Sigmoid colon (tissue), 7 donors: Measurements from ENCODE around the gene ADARB1. TPM values are rescaled to one million over a fixed set of nuclear protein-coding genes. Genes with fewer than 3 reads are reported as not detected.
A peak's percentile ranks its signal among the peaks of the same experiment; 100 is the strongest.

Experiments
- DNase-seq: peaks from one replicate; pipeline ENCODE4 v3.0.0-alpha.2; 2019
- H3K27ac ChIP-seq, 4 donors: fragments of 200-600 bp; sonication (generic); one replicate each; pipeline ENCODE4 v1.5.1; 2016 to 2019; ENCODE audit warnings: mild to moderate bottlenecking in 1 of 4
- H3K27me3 ChIP-seq, 3 donors: fragments of 200-600 bp; sonication (generic); one replicate each; pipeline ENCODE4 v1.5.1; 2019; ENCODE audit warnings: mild to moderate bottlenecking in 1 of 3
- H3K36me3 ChIP-seq, 4 donors: fragments of 200-600 bp; sonication (generic); one replicate each; pipeline ENCODE4 v1.5.1; 2016 to 2019
- H3K4me1 ChIP-seq, 4 donors: fragments of 200-600 bp; sonication (generic); one replicate each; pipeline ENCODE4 v1.5.1; 2017 to 2019
- H3K4me3 ChIP-seq, 4 donors: fragments of 200-600 bp; sonication (generic); one replicate each; pipeline ENCODE4 v1.5.1; 2017 to 2019; ENCODE audit warnings: mild to moderate bottlenecking in 2 of 4, moderate library complexity in 1 of 4
- H3K9me3 ChIP-seq, 4 donors: fragments of 200-600 bp in 3 of 4; sonication (generic) in 3 of 4; one replicate each; pipeline versions ENCODE4 v1.5.1 to v1.6.1; 2013 to 2019
- EP300 ChIP-seq, 4 donors: sonication (generic); formaldehyde crosslinking; IDR thresholded peaks; one replicate each; pipeline ENCODE4 v1.6.1; 2017; ENCODE audit warnings: antibody characterized with exemption in 4 of 4
- POLR2A ChIP-seq, 2 donors: fragments of 450-650 bp; IDR thresholded peaks; one replicate each; pipeline ENCODE4 v1.6.1; 2016; ENCODE audit warnings: antibody characterized with exemption in 2 of 2, mild to moderate bottlenecking in 2 of 2, moderate library complexity in 2 of 2
- POLR2AphosphoS5 ChIP-seq, 4 donors: sonication (generic); formaldehyde crosslinking; IDR thresholded peaks; one replicate each; pipeline ENCODE4 v1.6.1; 2017; ENCODE audit warnings: antibody characterized with exemption in 4 of 4
- WGBS, 2 donors: extraction: QIAGEN DNeasy Blood & Tissue Kit; methylation state at CpG; one replicate each; pipeline ENCODE4 v1.1.7; 2013; 5-methylcytosine and 5-hydroxymethylcytosine counted together
- intact Hi-C: fragments of 100-400 bp; cut with DNase I; formaldehyde crosslinking; loops from one replicate; pipeline ENCODE4 v1.15.1; 2023
- polyA plus RNA-seq, 3 donors: library from polyadenylated mRNA; stranded (reverse); fragments of 200-250 nt; gene quantifications; one replicate each; pipeline ENCODE4 v1.2.3, GENCODE V29; 2013
- total RNA-seq, 4 donors: library from RNA; depleted of rRNA; stranded (reverse); fragments of >200 nt; gene quantifications; one replicate each; pipeline ENCODE4 v1.1.0, GENCODE V29; 2016
- TF ChIP-seq, protein P1 (sequence below), 4 experiments: fragments of 450-650 bp in 3 of 4; fragments of 200-600 bp in 1 of 4; IDR thresholded peaks; one replicate each; pipeline ENCODE4 v1.5.1; 2016 to 2019; ENCODE audit warnings: antibody characterized with exemption in 4 of 4, mild to moderate bottlenecking in 3 of 4, moderate library complexity in 2 of 4
- donor health status: healthy with polysubstance abuse.
- donor health status: Bipolar disorder and iron deficiency.
- donor health status: healthy.

The ADARB1 gene
- total and polyA plus RNA-seq, 7 donors: 0.92 to 102 (median 41.3) TPM

DNA sequence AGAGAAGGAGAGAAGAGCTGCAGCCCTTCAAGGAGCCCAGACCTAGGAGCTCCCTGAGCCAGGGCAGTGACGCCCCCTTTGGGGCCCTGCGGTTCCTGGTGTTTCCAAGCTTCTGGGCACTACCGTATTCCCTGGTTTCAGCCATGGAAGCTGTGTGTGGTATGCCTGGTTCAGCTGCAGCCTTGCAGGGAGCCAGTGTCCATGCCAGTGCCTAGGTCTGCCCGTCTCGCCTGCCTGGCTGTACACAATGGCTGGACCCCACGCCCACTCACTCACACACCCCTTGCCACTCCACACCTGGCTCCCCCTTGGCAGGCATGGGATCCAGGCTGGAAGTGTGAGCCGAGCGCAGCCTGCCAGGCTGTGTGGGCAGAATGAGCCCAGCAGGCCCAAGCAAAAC lies 87.7 kb downstream of the ADARB1 start:
- H3K9me3 ChIP-seq: no peaks in the 10 kb centered on the region
- H3K27me3 ChIP-seq: no peaks in the 10 kb centered on the region
- TF ChIP-seq POLR2A (IDR thresholded peaks at IDR 0.05) (no peak), POLR2AphosphoS5 (IDR thresholded peaks at IDR 0.05) (no peak), EP300 (IDR thresholded peaks at IDR 0.05) (no peak)
- TF ChIP-seq, protein P1, sequence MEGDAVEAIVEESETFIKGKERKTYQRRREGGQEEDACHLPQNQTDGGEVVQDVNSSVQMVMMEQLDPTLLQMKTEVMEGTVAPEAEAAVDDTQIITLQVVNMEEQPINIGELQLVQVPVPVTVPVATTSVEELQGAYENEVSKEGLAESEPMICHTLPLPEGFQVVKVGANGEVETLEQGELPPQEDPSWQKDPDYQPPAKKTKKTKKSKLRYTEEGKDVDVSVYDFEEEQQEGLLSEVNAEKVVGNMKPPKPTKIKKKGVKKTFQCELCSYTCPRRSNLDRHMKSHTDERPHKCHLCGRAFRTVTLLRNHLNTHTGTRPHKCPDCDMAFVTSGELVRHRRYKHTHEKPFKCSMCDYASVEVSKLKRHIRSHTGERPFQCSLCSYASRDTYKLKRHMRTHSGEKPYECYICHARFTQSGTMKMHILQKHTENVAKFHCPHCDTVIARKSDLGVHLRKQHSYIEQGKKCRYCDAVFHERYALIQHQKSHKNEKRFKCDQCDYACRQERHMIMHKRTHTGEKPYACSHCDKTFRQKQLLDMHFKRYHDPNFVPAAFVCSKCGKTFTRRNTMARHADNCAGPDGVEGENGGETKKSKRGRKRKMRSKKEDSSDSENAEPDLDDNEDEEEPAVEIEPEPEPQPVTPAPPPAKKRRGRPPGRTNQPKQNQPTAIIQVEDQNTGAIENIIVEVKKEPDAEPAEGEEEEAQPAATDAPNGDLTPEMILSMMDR (IDR thresholded peaks at IDR 0.05): no peak
- no peak overlapping the region for H3K4me3 ChIP-seq
- no peak overlapping the region for H3K27ac ChIP-seq
- intact Hi-C loops: loop anchor here (10.0 kb wide), 1 partner anchor 83 kb away; no protein-coding TSS in a partner anchor
- H3K4me1 ChIP-seq: peaks cover 0 to 45% (median 41%) of the 10 kb centered on the region in 4 donors
- WGBS, 2 donors: 81 to 96% methylated on average over 8 of the region's 8 CpGs
- H3K36me3 ChIP-seq: peaks cover 0 to 16% (median 0%) of the 10 kb centered on the region in 4 donors
- peak; percentile 41 for DNase-seq

DNA sequence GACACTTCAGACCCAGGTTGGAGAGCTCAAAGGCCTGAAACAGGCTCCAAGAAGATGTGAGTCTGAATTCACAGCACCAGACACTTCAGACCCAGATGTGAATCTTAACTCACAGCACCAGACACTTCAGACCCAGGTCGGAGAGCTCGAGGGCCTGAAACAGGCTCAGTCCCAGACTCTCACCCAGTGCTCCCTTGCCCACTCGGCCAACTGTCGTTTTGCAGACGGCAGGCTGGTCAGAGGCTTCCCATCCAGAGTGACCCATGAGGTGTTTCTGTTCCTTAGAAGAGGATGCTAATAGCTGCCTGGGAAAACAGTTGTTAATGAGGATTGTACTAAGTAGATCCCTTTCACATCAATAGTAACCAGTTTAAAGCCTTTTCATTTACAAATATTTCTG lies 88.4 kb downstream of the ADARB1 start:
- 82 to 95% methylated on average over 5 of the region's 5 CpGs for WGBS, 2 donors
- no peak for DNase-seq
- Histone ChIP-seq H3K9me3 (no peaks in the 10 kb centered on the region), H3K4me1 (peaks cover 0 to 52% (median 48%) of the 10 kb centered on the region in 4 donors), H3K27ac (no peak overlapping the region), H3K27me3 (no peaks in the 10 kb centered on the region), H3K36me3 (peaks cover 0 to 16% (median 0%) of the 10 kb centered on the region in 4 donors), H3K4me3 (no peak overlapping the region)
- intact Hi-C loops: loop anchor here (10.0 kb wide), 1 partner anchor 82 kb away; no protein-coding TSS in a partner anchor
- no peak for TF ChIP-seq POLR2A (IDR thresholded peaks at IDR 0.05)
- no peak for TF ChIP-seq POLR2AphosphoS5 (IDR thresholded peaks at IDR 0.05)
- TF ChIP-seq, protein P1 (IDR thresholded peaks at IDR 0.05): no peak
- TF ChIP-seq EP300 (IDR thresholded peaks at IDR 0.05): no peak

DNA sequence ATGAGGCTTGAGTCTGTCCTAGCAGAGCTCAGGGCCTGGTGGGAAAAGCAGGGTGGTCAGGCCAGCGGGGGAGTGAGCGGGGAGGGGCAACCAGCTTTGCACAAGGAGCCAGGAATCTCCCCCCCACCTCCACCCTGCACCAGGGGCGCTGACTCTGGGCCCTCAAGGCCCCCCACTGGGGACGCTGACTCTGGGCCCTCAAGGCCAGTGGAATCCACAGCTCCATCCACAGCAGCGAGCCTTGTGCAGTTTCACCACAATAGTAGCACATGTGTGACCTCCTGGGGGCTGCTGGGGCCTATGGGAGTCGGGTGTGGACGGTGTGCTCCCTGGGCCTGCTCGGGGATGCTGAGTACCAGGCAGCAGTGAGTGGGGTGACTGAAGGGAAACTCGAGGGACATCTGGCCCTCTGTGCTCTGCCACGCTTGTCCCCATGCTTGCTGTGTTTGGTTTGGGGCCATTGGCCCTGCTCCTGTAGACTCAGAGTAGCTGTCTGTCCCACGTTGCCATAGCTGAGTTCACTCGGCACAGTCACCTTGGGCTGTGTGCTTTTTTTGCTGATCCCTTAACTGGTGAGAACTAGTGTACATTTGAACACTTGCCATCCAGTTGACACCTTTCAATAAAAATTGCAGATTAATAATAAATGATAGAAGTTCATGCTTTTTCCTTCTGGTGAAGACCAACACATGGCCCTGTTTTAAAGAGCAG lies 89.2 kb downstream of the ADARB1 start:
- 88 to 89% methylated on average over 12 of the region's 12 CpGs for WGBS, 2 donors
- Histone ChIP-seq H3K36me3 (peaks cover 0 to 12% (median 0%) of the 10 kb centered on the region in 4 donors), H3K27me3 (no peaks in the 10 kb centered on the region), H3K4me3 (no peak overlapping the region), H3K27ac (peak overlapping the region; percentile 22 to 75 (median 52)), H3K4me1 (peaks cover 0 to 60% (median 56%) of the 10 kb centered on the region in 4 donors), H3K9me3 (no peaks in the 10 kb centered on the region)
- intact Hi-C loops: loop anchor here (10.0 kb wide), 1 partner anchor 81 kb away; no protein-coding TSS in a partner anchor
- DNase-seq: peak; percentile 52
- TF ChIP-seq, protein P1 (IDR thresholded peaks at IDR 0.05): no peak
- TF ChIP-seq POLR2AphosphoS5 (IDR thresholded peaks at IDR 0.05) (no peak), POLR2A (IDR thresholded peaks at IDR 0.05) (no peak), EP300 (IDR thresholded peaks at IDR 0.05) (no peak)

DNA sequence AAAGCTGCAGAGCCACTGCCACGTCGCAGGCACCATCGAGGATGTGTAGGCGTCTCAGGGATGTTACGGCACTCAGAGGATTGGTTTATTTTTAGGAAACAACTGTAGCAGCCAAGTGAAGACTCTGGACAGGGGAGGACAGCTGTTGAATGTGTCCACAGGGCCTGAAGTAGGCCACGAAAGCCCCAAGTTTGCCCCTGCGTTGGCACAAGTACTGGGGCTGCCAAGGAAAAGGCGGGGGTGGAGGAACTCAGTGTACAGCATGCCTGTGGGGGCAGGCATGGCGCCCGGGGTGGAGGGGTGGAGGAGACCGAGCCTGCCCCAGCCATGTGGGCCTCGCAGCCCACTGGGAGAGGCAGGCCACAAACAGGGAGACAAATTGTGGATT lies 89.7 kb downstream of the ADARB1 start:
- H3K4me3 ChIP-seq: no peak overlapping the region
- H3K9me3 ChIP-seq: no peaks in the 10 kb centered on the region
- H3K36me3 ChIP-seq: peaks cover 0 to 11% (median 0%) of the 10 kb centered on the region in 4 donors
- intact Hi-C loops: loop anchor here (10.0 kb wide), 1 partner anchor 81 kb away; no protein-coding TSS in a partner anchor
- TF ChIP-seq POLR2A (IDR thresholded peaks at IDR 0.05): no peak
- TF ChIP-seq POLR2AphosphoS5 (IDR thresholded peaks at IDR 0.05): peak in 1 of 4 donors; percentile 14
- no peaks in the 10 kb centered on the region for H3K27me3 ChIP-seq
- peaks cover 0 to 65% (median 61%) of the 10 kb centered on the region in 4 donors for H3K4me1 ChIP-seq
- 75 to 80% methylated on average over 12 of the region's 12 CpGs for whole genome bisulfite sequencing, 2 donors
- H3K27ac ChIP-seq: peak overlapping the region; percentile 22 to 75 (median 52)
- DNase-seq: peak; percentile 74

DNA sequence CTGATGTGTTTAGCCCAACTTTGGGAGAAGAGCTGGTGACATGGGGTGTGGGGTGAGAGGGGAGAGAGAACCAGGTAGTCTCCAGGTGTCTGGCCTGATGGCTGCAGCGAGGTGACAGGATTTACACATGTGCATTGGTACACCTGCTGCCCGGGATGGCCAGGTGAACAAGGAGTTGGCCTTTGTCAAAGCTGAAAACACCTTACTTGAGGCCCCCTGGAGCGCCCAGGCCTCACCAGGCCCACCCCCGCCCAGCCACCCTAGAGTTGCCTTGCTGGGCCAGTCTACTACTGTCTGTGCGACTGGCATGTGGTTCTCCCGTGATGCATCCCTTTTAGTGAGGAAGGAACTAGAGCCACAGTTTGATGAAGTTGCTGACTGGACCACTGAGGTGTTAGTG lies 90.5 kb downstream of the ADARB1 start:
- 92% methylated on average over 6 of the region's 6 CpGs for WGBS, 2 donors

More for the DNA sequence above, 90.5 kb downstream of the ADARB1 start:
- Histone ChIP-seq H3K9me3 (no peaks in the 10 kb centered on the region), H3K4me3 (no peak overlapping the region), H3K4me1 (peaks cover 0 to 72% (median 66%) of the 10 kb centered on the region in 4 donors), H3K27ac (peak overlapping the region in 3 of 4 donors; percentile 22 to 75 (median 63)), H3K27me3 (no peaks in the 10 kb centered on the region), H3K36me3 (peaks cover 0 to 4% (median 0%) of the 10 kb centered on the region in 4 donors)
- TF ChIP-seq POLR2AphosphoS5 (IDR thresholded peaks at IDR 0.05): no peak
- TF ChIP-seq POLR2A (IDR thresholded peaks at IDR 0.05): no peak
- TF ChIP-seq, protein P1 (IDR thresholded peaks at IDR 0.05): no peak
- no peak for TF ChIP-seq EP300 (IDR thresholded peaks at IDR 0.05)
- intact Hi-C loops: loop anchor here (10.0 kb wide), 1 partner anchor 80 kb away; no protein-coding TSS in a partner anchor
- peak; percentile 62 for DNase-seq
